ENCODE measurements around the gene PIGK.

The PIGK gene

GRCh38 chr1:77089756-77090155, 129.5 kb downstream of the PIGK start:
- DNase-seq = no peak

- no peak for DNase-seq
Measured at GRCh38 chr1:77085109-77085508, 134.1 kb downstream of the PIGK start.

GRCh38 chr1:77084457-77084856, 134.8 kb downstream of the PIGK start:
- no peak for DNase-seq

GRCh38 chr1:77081834-77082233, 137.4 kb downstream of the PIGK start:
- no peak for DNase-seq

GRCh38 chr1:77076759-77077158, 142.5 kb downstream of the PIGK start:
- DNase-seq = no peak

DNA sequence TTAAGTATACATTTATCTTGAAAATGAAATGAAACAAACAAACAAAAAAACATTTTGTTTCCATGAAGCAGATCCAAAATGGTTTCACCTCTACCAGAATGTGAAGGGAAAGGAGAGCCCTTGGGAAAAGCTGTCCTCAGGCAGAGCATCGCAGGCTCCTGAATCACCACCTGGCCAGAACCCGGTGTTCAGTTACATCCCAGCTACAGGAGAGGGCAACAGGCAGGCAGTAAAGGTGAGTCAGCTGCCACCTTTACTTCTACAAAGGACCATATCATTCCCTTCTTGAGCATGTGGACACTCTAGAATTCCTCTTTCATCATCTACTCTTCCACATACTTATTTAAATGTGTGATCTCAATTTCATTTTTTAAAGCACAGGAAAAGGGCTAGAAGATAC, 151.2 kb downstream of the PIGK start:
- DNase-seq = no peak

GRCh38 chr1:77065693-77066342, 153.4 kb downstream of the PIGK start:
- DNase-seq = no peak

DNA sequence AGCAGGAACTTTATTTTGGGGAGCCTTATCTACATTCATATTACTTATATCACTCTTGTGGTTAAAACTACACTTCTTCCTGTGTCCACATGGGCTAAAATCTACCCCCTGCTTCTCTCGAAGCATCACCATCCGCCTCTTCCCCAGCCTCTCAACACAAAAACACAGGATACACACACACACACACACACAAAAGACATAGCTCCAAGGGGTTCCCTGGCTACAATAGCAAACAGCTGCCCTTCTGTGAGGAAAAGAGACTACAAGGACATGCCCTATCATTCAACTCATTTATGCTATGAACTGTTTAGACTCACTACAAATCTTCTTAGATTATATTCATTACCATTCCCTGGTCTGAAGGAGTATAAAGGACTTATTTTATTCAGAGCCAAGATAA, 155.0 kb downstream of the PIGK start:
- no peak for DNase-seq

DNA sequence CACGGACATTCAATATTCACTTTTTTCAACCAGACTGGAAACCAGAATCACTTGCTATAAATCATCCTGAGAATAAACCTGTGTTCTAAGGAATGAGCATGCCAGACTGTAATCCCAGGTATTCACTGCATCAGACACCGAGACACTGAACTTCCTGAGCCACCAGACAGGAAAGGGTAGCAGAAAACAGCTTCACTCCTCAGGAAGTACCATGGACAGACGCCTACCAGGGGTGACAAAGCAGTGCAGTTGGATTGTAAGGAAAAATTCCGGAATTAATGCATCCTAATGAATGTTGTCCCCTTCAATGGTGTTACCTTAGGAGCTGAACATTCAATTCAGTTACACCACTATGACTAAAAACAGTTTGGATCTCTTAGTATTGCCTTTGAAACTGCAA, 156.1 kb downstream of the PIGK start:
- no peak for DNase-seq

DNA sequence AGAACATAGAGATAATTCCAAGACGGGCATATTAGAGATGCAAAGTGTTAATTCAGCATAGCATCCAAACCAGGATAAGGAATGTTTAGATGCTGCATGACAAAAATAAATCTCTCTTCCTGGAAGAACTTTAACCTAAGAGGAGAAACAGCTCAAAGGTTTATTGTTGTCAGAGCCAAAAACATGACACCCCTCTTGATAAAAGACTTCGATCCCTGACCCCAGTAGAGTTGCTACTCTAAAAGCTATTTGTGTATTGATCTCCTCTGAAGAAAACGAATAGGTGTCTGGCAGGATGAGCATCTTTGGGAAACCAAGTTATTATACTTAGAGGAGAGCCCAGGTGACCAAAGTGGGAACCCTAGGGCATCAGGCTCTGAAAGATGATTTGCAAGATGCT, 158.1 kb downstream of the PIGK start:
- DNase-seq = no peak

DNA sequence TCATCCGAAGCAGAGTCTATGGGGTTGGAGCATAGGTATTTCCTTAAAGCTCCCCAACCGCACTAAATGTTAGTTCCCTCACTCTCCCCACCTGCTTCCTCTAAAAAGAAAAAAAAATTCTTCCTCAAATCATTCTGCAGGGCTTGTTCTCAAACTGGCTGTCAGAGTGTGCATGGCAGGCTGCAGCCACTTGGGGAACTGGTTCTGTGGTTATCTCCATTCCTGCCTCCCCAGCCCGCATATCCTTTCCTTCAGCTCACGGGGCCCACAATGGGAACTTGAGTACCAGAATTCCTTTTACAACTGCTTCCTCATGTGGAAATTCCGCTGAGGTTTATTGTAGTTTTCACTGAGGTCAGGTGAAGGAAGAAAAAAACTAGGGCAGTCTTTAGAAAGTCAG, 159.2 kb downstream of the PIGK start:
- no peak for DNase-seq

DNA sequence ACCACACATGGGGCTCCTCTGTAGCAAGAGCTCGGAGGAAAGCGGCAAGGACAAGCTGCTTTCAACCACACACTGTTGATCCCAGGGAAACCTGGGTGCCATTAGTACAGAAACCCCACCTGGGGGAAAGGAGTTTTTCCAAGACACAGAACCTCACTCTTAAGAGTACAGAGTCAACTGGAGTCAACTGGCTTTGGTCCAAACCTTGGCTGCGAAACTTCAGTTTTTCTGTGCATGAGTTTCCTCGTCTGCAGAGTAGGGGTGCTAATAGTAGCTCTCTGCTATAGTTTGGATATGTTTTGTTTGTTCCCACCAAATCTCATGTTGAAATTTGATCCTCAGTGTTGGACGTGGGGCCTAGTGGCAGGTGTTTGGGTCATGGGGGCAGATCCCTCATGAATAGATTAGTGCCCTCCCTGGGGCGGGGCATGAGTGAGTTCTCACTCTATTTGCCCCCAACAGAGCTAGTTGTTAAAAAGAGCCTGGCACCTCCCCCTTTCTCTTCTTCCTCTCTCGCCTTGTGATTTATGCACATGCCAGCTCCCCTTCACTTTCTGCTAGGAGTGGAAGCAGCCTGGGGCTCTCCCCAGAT, 161.1 kb downstream of the PIGK start:
- no peak for DNase-seq

- DNase-seq = no peak
Measured at GRCh38 chr1:77056525-77056924, 162.7 kb downstream of the PIGK start.

DNA sequence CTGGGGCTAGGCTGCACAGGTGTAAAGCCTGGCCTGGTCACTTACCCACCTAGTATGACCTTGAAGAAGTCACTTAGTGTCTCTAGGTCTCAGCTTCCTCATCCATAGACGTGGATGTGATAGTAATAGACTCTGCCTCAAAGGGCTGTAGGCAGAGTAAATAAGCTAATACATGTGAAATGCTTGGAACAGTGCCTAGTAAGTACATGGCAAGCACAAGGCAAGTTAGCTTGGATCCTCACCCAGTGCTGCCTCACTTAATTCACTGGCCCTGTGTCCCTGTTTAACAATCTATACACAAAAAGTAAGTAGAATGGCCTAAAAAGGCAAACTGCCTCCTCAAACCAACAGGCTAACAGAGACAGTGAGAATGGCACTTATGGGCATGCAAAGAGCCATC, 167.8 kb downstream of the PIGK start:
- DNase-seq = no peak

- no peak for DNase-seq
Measured at GRCh38 chr1:77048615-77049005, 170.6 kb downstream of the PIGK start.

DNA sequence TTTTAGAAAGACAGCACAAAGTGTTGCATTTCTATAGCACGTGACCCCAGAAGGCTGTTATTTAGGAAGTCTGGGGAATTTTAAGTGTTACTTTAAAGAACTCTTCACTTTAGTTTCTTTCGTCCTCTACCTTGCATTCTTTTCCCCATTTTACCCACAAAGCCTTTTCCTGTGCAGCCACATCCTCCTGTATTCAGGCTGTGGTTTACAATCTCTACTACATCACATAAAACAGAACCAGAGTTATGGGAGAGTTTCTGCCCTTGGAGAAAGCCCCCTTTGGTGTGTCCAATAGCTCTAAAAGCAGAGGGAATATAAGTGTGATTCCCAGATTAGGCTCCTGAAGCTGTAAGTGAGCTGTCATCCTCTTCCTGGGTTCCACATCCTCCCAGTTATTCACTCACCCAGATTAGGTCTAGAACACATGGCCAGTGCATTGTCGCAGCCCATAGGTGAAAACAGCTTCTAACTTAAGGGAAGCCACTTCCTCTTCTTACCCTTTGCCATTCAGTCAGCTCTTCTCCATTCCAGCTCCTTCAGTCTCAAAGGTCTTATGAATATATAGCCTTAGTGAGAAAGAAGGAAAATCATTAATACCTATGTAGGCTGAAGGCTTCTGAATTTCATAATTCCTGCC, 171.1 kb downstream of the PIGK start:
- DNase-seq = no peak

DNA sequence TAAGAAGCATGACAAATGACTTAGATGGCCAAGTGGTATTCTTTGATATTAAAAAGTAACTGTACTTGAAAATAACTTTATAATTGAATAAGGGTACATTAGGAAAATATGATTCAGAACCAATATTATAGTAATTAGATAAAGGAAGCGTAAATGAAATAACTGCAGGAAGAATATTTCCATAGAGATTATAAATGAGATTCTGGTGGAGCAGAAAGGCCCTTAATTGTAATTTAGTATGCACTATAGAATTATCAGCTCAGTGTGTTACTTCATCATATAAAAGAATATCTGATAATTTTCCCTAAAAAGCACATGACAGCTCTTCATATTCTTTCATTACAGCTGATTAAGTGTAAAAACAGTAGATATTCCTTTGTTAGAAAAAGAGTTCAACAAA, 171.7 kb downstream of the PIGK start:
- no peak for DNase-seq

GRCh38 chr1:77044133-77044849, 174.9 kb downstream of the PIGK start:
- no peak for DNase-seq

- DNase-seq = no peak
Measured at GRCh38 chr1:77040826-77041225, 178.4 kb downstream of the PIGK start.

DNA sequence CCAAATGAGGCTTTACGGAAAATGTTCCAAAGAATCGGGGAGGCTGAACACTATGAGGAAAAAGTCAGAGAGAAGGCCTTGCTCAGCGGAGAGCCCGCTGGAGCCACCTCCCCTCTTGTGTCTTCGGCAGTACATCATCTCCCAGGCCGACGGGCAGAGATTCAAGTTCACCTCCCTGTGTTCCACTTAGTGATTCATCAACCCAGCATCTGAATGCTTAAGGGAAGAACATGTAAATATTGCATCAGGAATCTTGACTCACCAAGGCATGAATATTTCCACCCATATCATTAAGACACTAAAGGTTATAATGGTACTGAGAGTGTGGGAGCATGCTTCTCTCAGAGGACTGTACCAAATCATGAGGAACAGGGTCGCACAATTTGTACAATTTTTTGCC, 179.5 kb downstream of the PIGK start:
- DNase-seq = no peak

DNA sequence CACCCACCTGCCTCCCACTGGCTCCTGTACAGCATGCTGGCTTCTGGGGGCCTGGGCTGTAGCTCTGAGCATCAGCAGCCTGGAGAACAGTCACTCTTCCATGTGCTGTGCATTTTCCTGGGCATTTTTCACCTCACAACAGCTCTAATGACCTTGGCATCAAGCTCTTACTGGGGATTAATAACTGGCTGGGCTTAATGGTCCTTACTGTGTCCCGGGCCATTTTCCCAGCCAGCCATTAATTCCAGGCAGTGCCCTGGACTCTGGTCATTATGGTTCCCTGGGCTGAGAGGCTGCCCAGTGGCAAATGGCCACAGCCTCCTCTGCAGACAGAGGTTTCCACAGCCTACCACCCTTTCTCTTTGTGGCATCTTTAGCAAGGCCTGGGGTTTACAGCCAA, 180.1 kb downstream of the PIGK start:
- DNase-seq = no peak

Measured in stimulated activated CD4-positive, alpha-beta T cell treated with anti-CD3 and anti-CD28 coated beads, Interleukin-12 subunit alpha, Interleukin-12 subunit beta, amount 100 ng/mL, for 4 hours (primary cell).